ENCODE data around the gene F2RL3. TPM values are rescaled to one million over a fixed set of nuclear protein-coding genes. Genes with fewer than 3 reads are reported as not detected.
A peak's percentile ranks its signal among the peaks of the same experiment; 100 is the strongest.
"Not testable (repeated sequence)": the region's sequence is repeated elsewhere in the genome, so short reads cannot be mapped to it uniquely, and the experiment has no call there.

F2RL3 gene
- total RNA-seq, 1 donor from 2014 or later = 25.3 TPM

- intact Hi-C loops (cut with DNase I) = no loop called here
- ATAC-seq = no peak
- H3K4me3 ChIP-seq = no peak overlapping the region
- H3K4me1 ChIP-seq = peaks cover 11% of the 10 kb centered on the region
- no peak for TF ChIP-seq CTCF (IDR thresholded peaks at IDR 0.05)
- H3K27ac ChIP-seq = no peak overlapping the region
- H3K27me3 ChIP-seq = no peaks in the 10 kb centered on the region
- no peak for DNase-seq
- H3K36me3 ChIP-seq = peaks cover 87% of the 10 kb centered on the region
- no peaks in the 10 kb centered on the region for H3K9me3 ChIP-seq
These were observed 19.3 kb upstream of the F2RL3 start for GRCh38 chr19:16869331-16869972.

GRCh38 chr19:16871871-16872270, 16.9 kb upstream of the F2RL3 start:
- DNase-seq (no peak), ATAC-seq (peak; percentile 46)
- peaks cover 74% of the 10 kb centered on the region for H3K36me3 ChIP-seq
- H3K9me3 ChIP-seq = no peaks in the 10 kb centered on the region
- intact Hi-C loops (cut with DNase I) = no loop called here
- peaks cover 18% of the 10 kb centered on the region for H3K4me1 ChIP-seq
- H3K27me3 ChIP-seq = no peaks in the 10 kb centered on the region
- H3K4me3 ChIP-seq = no peak overlapping the region
- TF ChIP-seq CTCF (IDR thresholded peaks at IDR 0.05) = no peak
- H3K27ac ChIP-seq = peak overlapping the region; percentile 14

GRCh38 chr19:16872728-16873127, 16.1 kb upstream of the F2RL3 start:
- H3K27me3 ChIP-seq = no peaks in the 10 kb centered on the region
- peaks cover 74% of the 10 kb centered on the region for H3K36me3 ChIP-seq
- DNase-seq (no peak), ATAC-seq (no peak)
- peak overlapping the region; percentile 14 for H3K27ac ChIP-seq
- no peak for TF ChIP-seq CTCF (IDR thresholded peaks at IDR 0.05)
- intact Hi-C loops (cut with DNase I) = no loop called here
- H3K4me3 ChIP-seq = no peak overlapping the region
- peaks cover 18% of the 10 kb centered on the region for H3K4me1 ChIP-seq
- H3K9me3 ChIP-seq = no peaks in the 10 kb centered on the region

GRCh38 chr19:16873594-16873993, 15.2 kb upstream of the F2RL3 start:
- H3K27ac ChIP-seq = no peak overlapping the region
- intact Hi-C loops (cut with DNase I) = no loop called here
- H3K36me3 ChIP-seq = peaks cover 74% of the 10 kb centered on the region

GRCh38 chr19:16874250-16874977, 14.4 kb upstream of the F2RL3 start:
- TF ChIP-seq CTCF (IDR thresholded peaks at IDR 0.05) = no peak
- peaks cover 76% of the 10 kb centered on the region for H3K36me3 ChIP-seq
- no peak for DNase-seq
- no peak overlapping the region for H3K4me3 ChIP-seq
- H3K27me3 ChIP-seq = no peaks in the 10 kb centered on the region
- H3K27ac ChIP-seq = no peak overlapping the region
- H3K4me1 ChIP-seq = peaks cover 18% of the 10 kb centered on the region
- ATAC-seq = no peak
- intact Hi-C loops (cut with DNase I) = no loop called here
- H3K9me3 ChIP-seq = no peaks in the 10 kb centered on the region

More at GRCh38 chr19:16873594-16873993, 15.2 kb upstream of the F2RL3 start:
- Histone ChIP-seq H3K4me1 (peaks cover 18% of the 10 kb centered on the region), H3K4me3 (no peak overlapping the region), H3K9me3 (no peaks in the 10 kb centered on the region), H3K27me3 (no peaks in the 10 kb centered on the region)
- DNase-seq = no peak
- ATAC-seq = no peak
- no peak for TF ChIP-seq CTCF (IDR thresholded peaks at IDR 0.05)

GRCh38 chr19:16874978-16875299, 13.9 kb upstream of the F2RL3 start:
- H3K36me3 ChIP-seq = peaks cover 76% of the 10 kb centered on the region
- H3K27me3 ChIP-seq; DNase-seq; H3K27ac ChIP-seq; ATAC-seq; H3K9me3 ChIP-seq; intact Hi-C loops (cut with DNase I); H3K4me3 ChIP-seq: not testable (repeated sequence)
- peaks cover 18% of the 10 kb centered on the region for H3K4me1 ChIP-seq
